ENCODE data around the gene CEBPE. TPM values are rescaled to one million over a fixed set of nuclear protein-coding genes. Genes with fewer than 3 reads are reported as not detected.
"Not testable (repeated sequence)": the region's sequence is repeated elsewhere in the genome, so short reads cannot be mapped to it uniquely, and the experiment has no call there.

The CEBPE gene
- total and polyA plus RNA-seq, 2 donors (not counting 1 experiment from before 2014, with no cell fraction given): 0.37 to 0.45 TPM

DNA sequence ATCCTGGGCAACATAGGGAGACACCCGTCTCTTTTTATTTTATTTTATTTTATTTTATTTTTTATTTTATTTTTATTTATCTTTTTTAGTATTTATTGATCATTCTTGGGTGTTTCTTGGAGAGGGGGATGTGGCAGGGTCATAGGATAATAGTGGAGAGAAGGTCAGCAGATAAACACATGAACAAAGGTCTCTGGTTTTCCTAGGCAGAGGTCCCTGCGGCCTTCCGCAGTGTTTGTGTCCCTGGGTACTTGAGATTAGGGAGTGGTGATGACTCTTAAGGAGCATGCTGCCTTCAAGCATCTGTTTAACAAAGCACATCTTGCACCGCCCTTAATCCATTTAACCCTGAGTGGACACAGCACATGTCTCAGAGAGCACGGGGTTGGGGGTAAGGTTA is 11.4 kb downstream of the CEBPE start:
- CTCF ChIA-PET; H3K27ac Mint-ChIP-seq; H4K20me1 ChIP-seq (ENCODE audit: control insufficient read depth, insufficient read depth, low read length, poor library complexity, severe bottlenecking); H2AFZ ChIP-seq (ENCODE audit: insufficient read depth, low read depth, low read length, poor library complexity, severe bottlenecking); ATAC-seq (ENCODE audit: low read depth); H3K4me1 ChIP-seq (ENCODE audit: control insufficient read depth in 2 of 2, insufficient read depth in 2 of 2, low read length in 2 of 2); POLR2A ChIA-PET; H3K9me3 Mint-ChIP-seq (ENCODE audit: insufficient read depth); H3K4me1 Mint-ChIP-seq; H3K79me2 ChIP-seq (ENCODE audit: control insufficient read depth, insufficient read depth, low read length); H3K4me2 ChIP-seq (replicated peaks; ENCODE audit: low read depth, low read length, poor library complexity, severe bottlenecking); H3K9ac ChIP-seq (ENCODE audit: low read length); H3K9me3 ChIP-seq (ENCODE audit: control extremely low read depth in 1 of 3, control insufficient read depth in 2 of 3, insufficient read depth in 1 of 3, low read length in 2 of 3); DNase-seq; intact Hi-C loops (cut with micrococcal nuclease); H3K4me3 Mint-ChIP-seq; H3K36me3 ChIP-seq (replicated peaks in 1 of 2; ENCODE audit: control extremely low read depth in 1 of 2, control insufficient read depth in 1 of 2, extremely low read depth in 1 of 2, insufficient read depth in 2 of 2, low read length in 1 of 2); H3K4me3 ChIP-seq (ENCODE audit: control extremely low read depth in 1 of 5, extremely low read depth in 1 of 5, insufficient read depth in 1 of 5, low read depth in 2 of 5, low read length in 4 of 5); H3K27me3 Mint-ChIP-seq; H3K27ac ChIP-seq (ENCODE audit: low read length in 2 of 2): not testable (repeated sequence)
- no CpG with 5 or more reads among the region's 5 CpGs for WGBS (ENCODE audit: insufficient coverage)
- peaks cover 0 to 13% (median 9%) of the 10 kb centered on the region in 4 experiments for H3K27me3 ChIP-seq (replicated peaks in 1 of 4; ENCODE audit: control extremely low read depth in 1 of 4, control insufficient read depth in 3 of 4, insufficient read depth in 4 of 4, low read length in 3 of 4)

DNA sequence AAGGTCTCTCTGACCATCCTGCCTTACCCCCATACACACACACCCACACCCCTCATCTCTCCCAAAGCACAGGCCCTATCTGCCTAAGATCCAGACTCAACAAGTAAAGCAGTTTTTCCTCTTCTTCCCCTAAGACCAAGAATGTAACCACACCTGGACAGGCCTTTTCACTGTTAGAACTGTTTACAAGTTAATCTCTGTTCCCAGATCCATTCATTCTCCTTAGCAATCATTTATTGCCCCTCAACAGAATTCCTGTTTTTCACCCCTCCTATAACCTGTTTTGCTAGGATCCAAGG is 12.4 kb downstream of the CEBPE start:
- H3K36me3 ChIP-seq (replicated peaks in 1 of 2; ENCODE audit: control extremely low read depth in 1 of 2, control insufficient read depth in 1 of 2, extremely low read depth in 1 of 2, insufficient read depth in 2 of 2, low read length in 1 of 2): no peaks in the 10 kb centered on the region
- Mint-ChIP-seq H3K9me3 (ENCODE audit: insufficient read depth) (no peaks in the 10 kb centered on the region), H3K27ac (no peak overlapping the region), H3K27me3 (no peaks in the 10 kb centered on the region), H3K4me1 (peaks cover 8% of the 10 kb centered on the region), H3K4me3 (no peak overlapping the region)
- no peaks in the 10 kb centered on the region for H3K79me2 ChIP-seq (ENCODE audit: control insufficient read depth, insufficient read depth, low read length)
- H3K4me2 ChIP-seq (replicated peaks; ENCODE audit: low read depth, low read length, poor library complexity, severe bottlenecking): no peak overlapping the region
- no peak overlapping the region for H3K9ac ChIP-seq (ENCODE audit: low read length)
- no peak for DNase-seq
- POLR2A ChIA-PET: no interaction called here
- no peak for TF ChIP-seq EZH2 (IDR thresholded peaks at IDR 0.05; ENCODE audit: borderline replicate concordance, insufficient read depth, low read depth, low read length, poor library complexity, severe bottlenecking)
- TF ChIP-seq, protein P1, sequence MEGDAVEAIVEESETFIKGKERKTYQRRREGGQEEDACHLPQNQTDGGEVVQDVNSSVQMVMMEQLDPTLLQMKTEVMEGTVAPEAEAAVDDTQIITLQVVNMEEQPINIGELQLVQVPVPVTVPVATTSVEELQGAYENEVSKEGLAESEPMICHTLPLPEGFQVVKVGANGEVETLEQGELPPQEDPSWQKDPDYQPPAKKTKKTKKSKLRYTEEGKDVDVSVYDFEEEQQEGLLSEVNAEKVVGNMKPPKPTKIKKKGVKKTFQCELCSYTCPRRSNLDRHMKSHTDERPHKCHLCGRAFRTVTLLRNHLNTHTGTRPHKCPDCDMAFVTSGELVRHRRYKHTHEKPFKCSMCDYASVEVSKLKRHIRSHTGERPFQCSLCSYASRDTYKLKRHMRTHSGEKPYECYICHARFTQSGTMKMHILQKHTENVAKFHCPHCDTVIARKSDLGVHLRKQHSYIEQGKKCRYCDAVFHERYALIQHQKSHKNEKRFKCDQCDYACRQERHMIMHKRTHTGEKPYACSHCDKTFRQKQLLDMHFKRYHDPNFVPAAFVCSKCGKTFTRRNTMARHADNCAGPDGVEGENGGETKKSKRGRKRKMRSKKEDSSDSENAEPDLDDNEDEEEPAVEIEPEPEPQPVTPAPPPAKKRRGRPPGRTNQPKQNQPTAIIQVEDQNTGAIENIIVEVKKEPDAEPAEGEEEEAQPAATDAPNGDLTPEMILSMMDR (IDR thresholded peaks at IDR 0.05): no peak
- H2AFZ ChIP-seq (ENCODE audit: insufficient read depth, low read depth, low read length, poor library complexity, severe bottlenecking): no peak overlapping the region
- CTCF ChIA-PET: interaction anchor here (0.9 to 2.1 kb wide), 2 partner anchors 12 to 29 kb away, joined by 3 to 5 read pairs; partner anchors contain the start of genes ACIN1 and C14orf119
- no peaks in the 10 kb centered on the region for H4K20me1 ChIP-seq (ENCODE audit: control insufficient read depth, insufficient read depth, low read length, poor library complexity, severe bottlenecking)
- H3K4me3 ChIP-seq (ENCODE audit: control extremely low read depth in 1 of 5, extremely low read depth in 1 of 5, insufficient read depth in 1 of 5, low read depth in 2 of 5, low read length in 4 of 5): no peak overlapping the region
- peaks cover 0 to 7% (median 0%) of the 10 kb centered on the region in 3 donors for H3K9me3 ChIP-seq (ENCODE audit: control extremely low read depth in 1 of 3, control insufficient read depth in 2 of 3, insufficient read depth in 1 of 3, low read length in 2 of 3)
- no peak for ATAC-seq (ENCODE audit: low read depth)
- H3K27ac ChIP-seq (ENCODE audit: low read length in 2 of 2): no peak overlapping the region
- no peaks in the 10 kb centered on the region for H3K4me1 ChIP-seq (ENCODE audit: control insufficient read depth in 2 of 2, insufficient read depth in 2 of 2, low read length in 2 of 2)
- peaks cover 0 to 12% (median 3%) of the 10 kb centered on the region in 4 experiments for H3K27me3 ChIP-seq (replicated peaks in 1 of 4; ENCODE audit: control extremely low read depth in 1 of 4, control insufficient read depth in 3 of 4, insufficient read depth in 4 of 4, low read length in 3 of 4)
- intact Hi-C loops (cut with micrococcal nuclease): no loop called here

Data from B cell (primary cell).